HCT116 (cell line): ENCODE results near the gene LCLAT1. TPM values are rescaled to one million over a fixed set of nuclear protein-coding genes. Genes with fewer than 3 reads are reported as not detected.
A peak's percentile ranks its signal among the peaks of the same experiment; 100 is the strongest.

Experiments used
- ATAC-seq: fragments of 200-7000 bp; cut with Tn5 transposase; 2 replicates; pipeline ENCODE4 v1.9.1; 2020; ENCODE audit warnings: mild to moderate bottlenecking, moderate library complexity
- BruUV-seq: library from RNA; stranded (reverse); fragments of 400-500 nt; replicated peaks from 2 replicates; lab custom pipeline; 2021; lab: Mats Ljungman, UMichigan
- CTCF ChIA-PET: fragments of 300-600 bp; sonication (Branson Sonifier 250); formaldehyde crosslinking; loops from one replicate; lab custom pipeline; 2021; ENCODE audit warnings: antibody characterized with exemption; lab: Charles Lee
- POLR2A ChIA-PET: fragments of 300-600, 350-600 bp; sonication (Branson Sonifier 250); formaldehyde crosslinking; loops from one replicate; lab custom pipeline; 2021; ENCODE audit warnings: antibody characterized with exemption; lab: Charles Lee
- RAD21 ChIA-PET, 2 experiments: fragments of 300-600 bp; sonication (Branson Sonifier 250); formaldehyde crosslinking; loops; one replicate each; lab custom pipeline; 2023; ENCODE audit warnings: low total read pairs in 2 of 2; ENCODE audit not compliant: uncharacterized antibody in 2 of 2, unreplicated experiment in 2 of 2, low non-redundant PET in 1 of 2; lab: Charles Lee
- DNase-seq: peaks from one replicate; pipeline ENCODE4 v3.0.0-alpha.2; 2010; ENCODE audit warnings: low read depth, low spot score
- H2AFZ ChIP-seq: fragments of 200-600 bp; shearing (Covaris generic), sonication (generic); 2 replicates; pipeline ENCODE4 v1.6.1; 2017; ENCODE audit warnings: low read depth, mixed run types, mixed read lengths, antibody characterized with exemption, low read length; ENCODE audit not compliant: poor library complexity, severe bottlenecking
- H3K27ac ChIP-seq: 2 replicates; pipeline ENCODE4 v1.5.1; 2012; ENCODE audit warnings: low read depth, low read length
- H3K27me3 ChIP-seq: fragments of 200-600 bp; sonication (generic); 2 replicates; pipeline ENCODE4 v1.6.1; 2016; ENCODE audit warnings: mixed run types, low read length, mixed read lengths; ENCODE audit not compliant: insufficient read depth
- H3K36me3 ChIP-seq, 2 experiments: fragments of 200-500 bp in 1 of 2; fragments of 200-600 bp in 1 of 2; sonication (Bioruptor generic) in 1 of 2; sonication (generic) in 1 of 2; 2 replicates each; pipeline versions ENCODE4 v1.5.1 to v1.6.1; 2014 to 2016; ENCODE audit warnings: low read length in 2 of 2, inconsistent platforms in 1 of 2, mixed read lengths in 1 of 2, mixed run types in 1 of 2; ENCODE audit not compliant: insufficient read depth in 2 of 2, control insufficient read depth in 1 of 2
- H3K4me1 ChIP-seq, 2 experiments: fragments of 200-600 bp in 1 of 2; sonication (generic) in 1 of 2; 2 replicates each; pipeline versions ENCODE4 v1.5.1 to v1.6.1; 2012 to 2017; ENCODE audit warnings: low read length in 2 of 2, inconsistent platforms in 1 of 2, mild to moderate bottlenecking in 1 of 2, mixed read lengths in 1 of 2, mixed run types in 1 of 2, moderate library complexity in 1 of 2; ENCODE audit not compliant: insufficient read depth in 2 of 2, control insufficient read depth in 1 of 2
- H3K4me2 ChIP-seq: fragments of 200-600 bp; sonication (generic); 2 replicates; pipeline ENCODE4 v1.6.1; 2017; ENCODE audit warnings: mixed run types, low read length, mixed read lengths
- H3K4me3 ChIP-seq, 2 experiments: fragments of 200-600 bp in 1 of 2; sonication (generic) in 1 of 2; replicated peaks in 1 of 2; 2 replicates each; pipeline ENCODE4 v1.5.1; 2011 to 2016; ENCODE audit warnings: low read length in 2 of 2, control low read depth in 1 of 2, low read depth in 1 of 2, mild to moderate bottlenecking in 1 of 2, mixed read lengths in 1 of 2, mixed run types in 1 of 2
- H3K79me2 ChIP-seq: fragments of 200-600 bp; sonication (generic); 2 replicates; pipeline ENCODE4 v1.6.1; 2017; ENCODE audit warnings: mild to moderate bottlenecking, mixed run types, low read length, moderate library complexity, mixed read lengths; ENCODE audit not compliant: insufficient read depth
- H3K9ac ChIP-seq: fragments of 200-600 bp; sonication (generic); 2 replicates; pipeline ENCODE4 v1.6.1; 2016; ENCODE audit warnings: low read length, mixed read lengths
- H3K9me2 ChIP-seq: fragments of 200-600 bp; sonication (generic), shearing (Covaris generic); 2 replicates; pipeline ENCODE4 v1.6.1; 2017; ENCODE audit warnings: mixed run types, mild to moderate bottlenecking, moderate library complexity; ENCODE audit not compliant: insufficient read depth
- H3K9me3 ChIP-seq, 2 experiments: fragments of 200-500 bp in 1 of 2; fragments of 200-600 bp in 1 of 2; sonication (Bioruptor generic) in 1 of 2; sonication (generic) in 1 of 2; 2 replicates each; pipeline ENCODE4 v1.6.1; 2014 to 2017; ENCODE audit warnings: low read length in 2 of 2, mixed read lengths in 2 of 2, inconsistent platforms in 1 of 2, low read depth in 1 of 2, mild to moderate bottlenecking in 1 of 2, mixed run types in 1 of 2, moderate library complexity in 1 of 2; ENCODE audit not compliant: control insufficient read depth in 1 of 2, insufficient read depth in 1 of 2
- H4K20me1 ChIP-seq: fragments of 200-600 bp; sonication (generic), shearing (Covaris generic); 2 replicates; pipeline ENCODE4 v1.6.1; 2017; ENCODE audit warnings: mixed run types, mild to moderate bottlenecking, moderate library complexity; ENCODE audit not compliant: insufficient read depth
- CBX3 ChIP-seq: IDR thresholded peaks from 2 replicates; pipeline ENCODE4 v1.6.1; 2012; ENCODE audit warnings: low read depth
- CEBPB ChIP-seq: IDR thresholded peaks from 2 replicates; pipeline ENCODE4 v1.6.1; 2012; ENCODE audit warnings: low read depth
- CTCF ChIP-seq, 3 experiments: fragments of 200-600 bp in 1 of 3; sonication (generic) in 1 of 3; IDR thresholded peaks in 2 of 3; conservative IDR thresholded peaks in 1 of 3; 2 replicates each; pipeline ENCODE4 v1.5.1; 2012 to 2017; ENCODE audit warnings: low read depth in 2 of 3, low read length in 2 of 3, antibody characterized with exemption in 1 of 3, borderline replicate concordance in 1 of 3, control low read depth in 1 of 3, mild to moderate bottlenecking in 1 of 3, mixed read lengths in 1 of 3, mixed run types in 1 of 3, moderate library complexity in 1 of 3; ENCODE audit not compliant: insufficient read depth in 1 of 3
- EGR1 ChIP-seq: IDR thresholded peaks from 2 replicates; pipeline ENCODE4 v1.6.1; 2012; ENCODE audit warnings: low read depth
- ELF1 ChIP-seq: IDR thresholded peaks from 2 replicates; pipeline ENCODE4 v1.6.1; 2012; ENCODE audit warnings: low read depth, borderline replicate concordance
- EZH2phosphoT487 ChIP-seq: fragments of 200-600 bp; IDR thresholded peaks from 2 replicates; pipeline ENCODE4 v1.6.1; 2018; ENCODE audit warnings: antibody characterized with exemption, borderline replicate concordance
- FOSL1 ChIP-seq: IDR thresholded peaks from 2 replicates; pipeline ENCODE4 v1.6.1; 2012; ENCODE audit warnings: low read depth
- JUND ChIP-seq: IDR thresholded peaks from 2 replicates; pipeline ENCODE4 v1.6.1; 2012
- MAX ChIP-seq: IDR thresholded peaks from 2 replicates; pipeline ENCODE4 v1.6.1; 2012
- POLR2AphosphoS5 ChIP-seq: IDR thresholded peaks from 2 replicates; pipeline ENCODE4 v1.6.1; 2011; ENCODE audit warnings: mild to moderate bottlenecking, low read depth, low read length, moderate library complexity
- RAD21 ChIP-seq: IDR thresholded peaks from 2 replicates; pipeline ENCODE4 v1.6.1; 2012; ENCODE audit warnings: low read depth, mild to moderate bottlenecking
- REST ChIP-seq: IDR thresholded peaks from 2 replicates; pipeline ENCODE4 v1.6.1; 2012; ENCODE audit warnings: low read depth
- SIN3A ChIP-seq: IDR thresholded peaks from 2 replicates; pipeline ENCODE4 v1.6.1; 2012; ENCODE audit warnings: low read depth
- SRF ChIP-seq: IDR thresholded peaks from 2 replicates; pipeline ENCODE4 v1.6.1; 2012; ENCODE audit warnings: low read depth
- TCF7L2 ChIP-seq: IDR thresholded peaks from 2 replicates; pipeline ENCODE4 v1.7.0; 2011; ENCODE audit warnings: borderline replicate concordance, inconsistent platforms; ENCODE audit not compliant: insufficient read depth, insufficient read length; ENCODE audit errors: extremely low read depth
- ZFX ChIP-seq: fragments of 450-650 bp; IDR thresholded peaks from 2 replicates; pipeline ENCODE4 v1.6.1; 2017
- ZNF274 ChIP-seq: fragments of 200-500 bp; sonication (Bioruptor generic); IDR thresholded peaks from 2 replicates; pipeline ENCODE4 v1.6.1; 2014; ENCODE audit warnings: mild to moderate bottlenecking, low read depth, low read length, inconsistent platforms
- intact Hi-C: fragments of 100-400 bp; cut with micrococcal nuclease; formaldehyde crosslinking; loops from 2 replicates; pipeline ENCODE4 v1.10.0; 2022
- total RNA-seq: library from RNA; stranded (reverse); gene quantifications from one replicate; pipeline ENCODE4 v1.2.1, GENCODE V29; 2021; ENCODE audit not compliant: unreplicated experiment

LCLAT1 gene
- total RNA-seq, 1 experiment from 2014 or later, result 36.2 TPM

GRCh38 chr2:30447149-30448045, at the start of gene LCLAT1 (continued):
- TF ChIP-seq REST (no peak), EGR1 (peak; percentile 90), POLR2AphosphoS5 (peak; percentile 77), SRF (peak; percentile 73; the same call in 1 of the 2 replicates), CEBPB (no peak; the same call in 1 of the 2 replicates), MAX (peak; percentile 88)

GRCh38 chr2:30398084-30398873, 48.8 kb upstream of the LCLAT1 start:
- intact Hi-C loops, result no loop called here
- H3K9me2 ChIP-seq, result no peaks in the 10 kb centered on the region
- no peak overlapping the region for H3K4me2 ChIP-seq
- peaks cover 13% of the 10 kb centered on the region; the same call in 1 of the 2 replicates for H3K27me3 ChIP-seq
- ChIA-PET RAD21 (no interaction called here), CTCF (no interaction called here), POLR2A (no interaction called here)
- ATAC-seq, result no peak
- no peaks in the 10 kb centered on the region for H3K79me2 ChIP-seq
- no peak overlapping the region for H3K27ac ChIP-seq
- BruUV-seq, result no TSS peak
- no peaks in the 10 kb centered on the region for H3K36me3 ChIP-seq
- H3K4me1 ChIP-seq, result no peaks in the 10 kb centered on the region
- no peak overlapping the region for H2AFZ ChIP-seq
- no peaks in the 10 kb centered on the region for H3K9me3 ChIP-seq
- no peaks in the 10 kb centered on the region for H4K20me1 ChIP-seq
- no peak overlapping the region for H3K9ac ChIP-seq
- no peak for DNase-seq
- no peak overlapping the region for H3K4me3 ChIP-seq
- TF ChIP-seq SRF, result no peak
- TF ChIP-seq RAD21, result no peak
- TF ChIP-seq EZH2phosphoT487, result no peak
- TF ChIP-seq ZFX, result no peak
- TF ChIP-seq ELF1, result no peak
- no peak for TF ChIP-seq ZNF274
- TF ChIP-seq CBX3, result no peak
- TF ChIP-seq TCF7L2, result no peak
- TF ChIP-seq CTCF (IDR thresholded peaks at IDR 0.05 in 2 of 3, conservative IDR thresholded peaks at IDR 0.05 in 1 of 3; ENCODE audit: borderline replicate concordance in 1 of 3, insufficient read depth in 1 of 3, low read depth in 2 of 3, low read length in 2 of 3), result no peak
- no peak for TF ChIP-seq JUND
- no peak for TF ChIP-seq SIN3A
- TF ChIP-seq FOSL1, result no peak
